ENCODE results near the gene TMEM182.

DNA sequence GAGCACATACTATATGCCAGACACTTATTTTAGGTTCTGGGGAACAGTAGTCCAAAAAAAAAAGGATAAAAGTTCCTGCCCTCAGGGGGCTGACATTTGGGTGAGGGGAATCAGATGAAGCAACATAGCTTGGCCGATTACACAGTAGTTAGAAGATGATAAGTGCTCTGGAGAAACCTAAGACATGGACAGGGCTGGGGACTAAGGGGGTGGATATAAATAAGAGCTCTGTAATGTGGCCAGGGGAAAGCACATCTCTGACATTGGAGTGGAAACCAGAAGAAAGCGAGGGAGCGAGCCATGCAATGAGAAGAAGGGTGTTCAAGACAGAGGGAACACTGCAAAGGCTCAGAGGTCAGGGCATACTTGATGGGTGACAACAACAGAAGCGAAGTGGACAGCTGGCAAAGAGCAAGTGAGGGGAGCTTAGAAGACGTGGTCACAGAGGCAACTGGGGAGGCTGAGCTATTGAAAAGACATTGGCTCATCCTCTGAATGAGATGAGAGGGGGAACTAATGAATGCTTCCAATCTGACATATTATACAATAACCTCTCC lies 11.4 kb downstream of the TMEM182 start:
- no peak for TF ChIP-seq POLR2A (IDR thresholded peaks at IDR 0.05)
- TF ChIP-seq, protein P1, sequence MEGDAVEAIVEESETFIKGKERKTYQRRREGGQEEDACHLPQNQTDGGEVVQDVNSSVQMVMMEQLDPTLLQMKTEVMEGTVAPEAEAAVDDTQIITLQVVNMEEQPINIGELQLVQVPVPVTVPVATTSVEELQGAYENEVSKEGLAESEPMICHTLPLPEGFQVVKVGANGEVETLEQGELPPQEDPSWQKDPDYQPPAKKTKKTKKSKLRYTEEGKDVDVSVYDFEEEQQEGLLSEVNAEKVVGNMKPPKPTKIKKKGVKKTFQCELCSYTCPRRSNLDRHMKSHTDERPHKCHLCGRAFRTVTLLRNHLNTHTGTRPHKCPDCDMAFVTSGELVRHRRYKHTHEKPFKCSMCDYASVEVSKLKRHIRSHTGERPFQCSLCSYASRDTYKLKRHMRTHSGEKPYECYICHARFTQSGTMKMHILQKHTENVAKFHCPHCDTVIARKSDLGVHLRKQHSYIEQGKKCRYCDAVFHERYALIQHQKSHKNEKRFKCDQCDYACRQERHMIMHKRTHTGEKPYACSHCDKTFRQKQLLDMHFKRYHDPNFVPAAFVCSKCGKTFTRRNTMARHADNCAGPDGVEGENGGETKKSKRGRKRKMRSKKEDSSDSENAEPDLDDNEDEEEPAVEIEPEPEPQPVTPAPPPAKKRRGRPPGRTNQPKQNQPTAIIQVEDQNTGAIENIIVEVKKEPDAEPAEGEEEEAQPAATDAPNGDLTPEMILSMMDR (IDR thresholded peaks at IDR 0.05) = no peak
